MM.1S (cell line): ENCODE measurements around the gene PPM1H.

Source experiments
- DNase-seq: peaks from one replicate; pipeline ENCODE4 v3.0.0-alpha.2; 2015
- H2AFZ ChIP-seq: fragments of 300-600 bp; sonication (generic); 2 replicates; pipeline ENCODE4 v1.6.0; 2016; ENCODE audit warnings: antibody characterized with exemption, low read length
- H3F3A ChIP-seq: fragments of 300-600 bp; sonication (generic); 2 replicates; pipeline ENCODE4 v1.6.1; 2016; ENCODE audit warnings: mild to moderate bottlenecking, antibody characterized with exemption, low read length, moderate library complexity, mixed read lengths; ENCODE audit not compliant: insufficient read depth
- H3K27ac ChIP-seq: fragments of 300-600 bp; sonication (generic); 2 replicates; pipeline ENCODE4 v1.5.1; 2016; ENCODE audit warnings: mild to moderate bottlenecking, low read length
- H3K27me3 ChIP-seq: fragments of 300-600 bp; sonication (generic); replicated peaks from 2 replicates; pipeline ENCODE4 v1.6.0; 2016; ENCODE audit warnings: low read length; ENCODE audit not compliant: insufficient read depth
- H3K36me3 ChIP-seq: fragments of 300-600 bp; sonication (generic); replicated peaks from 2 replicates; pipeline ENCODE4 v1.6.1; 2016; ENCODE audit warnings: mild to moderate bottlenecking, low read length, mixed read lengths; ENCODE audit not compliant: insufficient read depth
- H3K4me1 ChIP-seq: fragments of 300-600 bp; sonication (generic); 2 replicates; pipeline ENCODE4 v1.6.1; 2016; ENCODE audit warnings: low read length, mixed read lengths
- H3K4me2 ChIP-seq: fragments of 300-600 bp; sonication (generic); 2 replicates; pipeline ENCODE4 v1.6.0; 2016; ENCODE audit warnings: low read depth, low read length
- H3K4me3 ChIP-seq: fragments of 300-600 bp; sonication (generic); 2 replicates; pipeline ENCODE4 v1.5.1; 2016; ENCODE audit warnings: low read length, mixed read lengths
- H3K79me2 ChIP-seq: fragments of 300-600 bp; sonication (generic); 2 replicates; pipeline ENCODE4 v1.6.1; 2016; ENCODE audit warnings: mixed run types, low read length, mixed read lengths
- H3K9ac ChIP-seq: fragments of 300-600 bp; sonication (generic); 2 replicates; pipeline ENCODE4 v1.6.1; 2016; ENCODE audit warnings: low read length, mixed read lengths
- H3K9me2 ChIP-seq: fragments of 300-600 bp; sonication (generic); replicated peaks from 2 replicates; pipeline ENCODE4 v1.6.1; 2016; ENCODE audit warnings: mild to moderate bottlenecking, low read length, mixed read lengths; ENCODE audit not compliant: insufficient read depth
- H3K9me3 ChIP-seq: fragments of 300-600 bp; sonication (generic); replicated peaks from 2 replicates; pipeline ENCODE4 v1.6.1; 2016; ENCODE audit warnings: mild to moderate bottlenecking, low read length, mixed read lengths; ENCODE audit not compliant: insufficient read depth
- H4K20me1 ChIP-seq: fragments of 300-600 bp; sonication (generic); 2 replicates; pipeline ENCODE4 v1.6.1; 2016; ENCODE audit warnings: mild to moderate bottlenecking, low read length, moderate library complexity, mixed read lengths; ENCODE audit not compliant: insufficient read depth
- CTCF ChIP-seq: fragments of 300-600 bp; sonication (generic); IDR thresholded peaks from 2 replicates; pipeline ENCODE4 v1.5.1; 2016; ENCODE audit warnings: antibody characterized with exemption, low read length, mixed read lengths
- EZH2 ChIP-seq: fragments of 300-600 bp; sonication (generic); optimal IDR thresholded peaks from 2 replicates; pipeline ENCODE3; 2017; ENCODE audit warnings: low read depth, mild to moderate bottlenecking, antibody characterized with exemption, low read length, mixed read lengths
- EZH2phosphoT487 ChIP-seq: fragments of 300-600 bp; sonication (generic); IDR thresholded peaks from 2 replicates; pipeline ENCODE4 v1.6.1; 2018; ENCODE audit warnings: antibody characterized with exemption, low read length

Gene PPM1H

GRCh38 chr12:62697893-62698292 lies 237.1 kb downstream of the PPM1H start:
- H3K27me3 ChIP-seq = no peaks in the 10 kb centered on the region
- no peaks in the 10 kb centered on the region for H3K36me3 ChIP-seq
- no peak for TF ChIP-seq EZH2phosphoT487
- TF ChIP-seq EZH2 = no peak
- TF ChIP-seq CTCF = no peak
- H3K9ac ChIP-seq = no peak overlapping the region
- no peak for DNase-seq
- no peaks in the 10 kb centered on the region for H3K9me3 ChIP-seq
- H3F3A ChIP-seq = no peaks in the 10 kb centered on the region
- H3K79me2 ChIP-seq = no peaks in the 10 kb centered on the region
- H4K20me1 ChIP-seq = no peaks in the 10 kb centered on the region
- no peaks in the 10 kb centered on the region for H3K9me2 ChIP-seq
- H2AFZ ChIP-seq = no peak overlapping the region
- no peak overlapping the region for H3K4me3 ChIP-seq
- no peaks in the 10 kb centered on the region for H3K4me1 ChIP-seq
- H3K4me2 ChIP-seq = no peak overlapping the region
- H3K27ac ChIP-seq = no peak overlapping the region

- Histone ChIP-seq H3K27ac (no peak overlapping the region), H3K79me2 (no peaks in the 10 kb centered on the region), H3K9me2 (no peaks in the 10 kb centered on the region), H2AFZ (no peak overlapping the region), H3K4me1 (no peaks in the 10 kb centered on the region), H3K27me3 (no peaks in the 10 kb centered on the region), H3K9me3 (no peaks in the 10 kb centered on the region), H3K4me2 (no peak overlapping the region), H3K9ac (no peak overlapping the region), H4K20me1 (no peaks in the 10 kb centered on the region), H3F3A (no peaks in the 10 kb centered on the region), H3K4me3 (no peak overlapping the region), H3K36me3 (no peaks in the 10 kb centered on the region)
- DNase-seq = no peak
- TF ChIP-seq EZH2 (no peak), EZH2phosphoT487 (no peak), CTCF (no peak)
These were observed 239.3 kb downstream of the PPM1H start for GRCh38 chr12:62695696-62696095.

GRCh38 chr12:62694632-62695031 lies 240.3 kb downstream of the PPM1H start:
- Histone ChIP-seq H3K27me3 (no peaks in the 10 kb centered on the region), H3K4me2 (no peak overlapping the region), H3K27ac (no peak overlapping the region), H2AFZ (no peak overlapping the region), H3K79me2 (no peaks in the 10 kb centered on the region), H3K9me3 (no peaks in the 10 kb centered on the region), H3K36me3 (no peaks in the 10 kb centered on the region), H3F3A (no peaks in the 10 kb centered on the region), H3K4me1 (no peaks in the 10 kb centered on the region), H3K9ac (no peak overlapping the region), H3K9me2 (no peaks in the 10 kb centered on the region), H3K4me3 (no peak overlapping the region), H4K20me1 (no peaks in the 10 kb centered on the region)
- DNase-seq = no peak
- no peak for TF ChIP-seq EZH2
- TF ChIP-seq CTCF = no peak
- no peak for TF ChIP-seq EZH2phosphoT487

- Histone ChIP-seq H2AFZ (no peak overlapping the region), H3K4me1 (no peaks in the 10 kb centered on the region), H3K9ac (no peak overlapping the region), H3K79me2 (no peaks in the 10 kb centered on the region), H3F3A (no peaks in the 10 kb centered on the region), H3K27me3 (no peaks in the 10 kb centered on the region), H3K27ac (no peak overlapping the region), H3K36me3 (no peaks in the 10 kb centered on the region), H3K4me2 (no peak overlapping the region), H3K9me3 (no peaks in the 10 kb centered on the region), H4K20me1 (no peaks in the 10 kb centered on the region), H3K9me2 (no peaks in the 10 kb centered on the region), H3K4me3 (no peak overlapping the region)
- no peak for TF ChIP-seq EZH2phosphoT487
- no peak for TF ChIP-seq CTCF
- TF ChIP-seq EZH2 = no peak
- DNase-seq = no peak
These were observed 240.8 kb downstream of the PPM1H start for GRCh38 chr12:62694116-62694515.
